K562 (cell line): ENCODE results near the gene XPO4. TPM values are rescaled to one million over a fixed set of nuclear protein-coding genes. Genes with fewer than 3 reads are reported as not detected.
A peak's percentile ranks its signal among the peaks of the same experiment; 100 is the strongest.

Experiments
- ATAC-seq: fragments of 200-7000 bp; cut with Tn5 transposase; 3 replicates; pipeline ENCODE4 v1.9.1; 2020; ENCODE audit warnings: moderate library complexity
- BruUV-seq: library from RNA; stranded (reverse); fragments of 400-500 nt; replicated peaks from 2 replicates; lab custom pipeline; 2021; lab: Mats Ljungman, UMichigan
- CTCF ChIA-PET: fragments of 300-600 bp; formaldehyde crosslinking; extraction: SDS; loops from one replicate; lab custom pipeline; 2021; ENCODE audit warnings: low intra/inter-chr PET ratio; lab: Yijun Ruan, JAX
- POLR2A ChIA-PET: fragments of 300-600, 350-650 bp; sonication (Branson Sonifier 250); formaldehyde crosslinking; extraction: SDS; loops from one replicate; lab custom pipeline; 2021; ENCODE audit warnings: antibody characterized with exemption, inconsistent platforms; lab: Yijun Ruan, JAX
- DNase-seq, 4 experiments: peaks; one replicate each; pipeline versions ENCODE4 v3.0.0 to v3.0.0-alpha.2; 2011 to 2018; ENCODE audit warnings: low spot score in 3 of 4, mixed read lengths in 3 of 4; ENCODE audit errors: extremely low read depth in 1 of 4
- FAIRE-seq: peaks from 2 replicates; lab custom pipeline; 2011; peaks lifted over from hg19 to GRCh38; lab: Jason Lieb, UNC
- H2AFZ ChIP-seq: 2 replicates; pipeline ENCODE4 v1.6.0; 2011; ENCODE audit warnings: low read depth, low read length, control low read depth, inconsistent platforms
- H3K27ac ChIP-seq: fragments of 200-600 bp; 3 replicates; pipeline ENCODE4 v1.8.0; 2011; ENCODE audit warnings: low read depth, mild to moderate bottlenecking, control low read depth, inconsistent platforms, low read length, moderate library complexity, mixed read lengths; ENCODE audit errors: extremely low read depth
- H3K27me3 ChIP-seq, 2 experiments: fragments of 300-600 bp in 1 of 2; 2 replicates in 1 of 2; 3 replicates in 1 of 2; pipeline versions ENCODE4 v1.6.0 to v1.8.0; 2011; ENCODE audit warnings: inconsistent platforms in 2 of 2, low read length in 2 of 2, mild to moderate bottlenecking in 1 of 2, mixed read lengths in 1 of 2, moderate library complexity in 1 of 2; ENCODE audit not compliant: control insufficient read depth in 2 of 2, insufficient read depth in 2 of 2
- H3K36me3 ChIP-seq: fragments of 300-600 bp; 3 replicates; pipeline ENCODE4 v1.8.0; 2011; ENCODE audit warnings: mild to moderate bottlenecking, low read length, inconsistent platforms; ENCODE audit not compliant: control insufficient read depth, insufficient read depth
- H3K4me1 ChIP-seq, 2 experiments: fragments of 200-600 bp in 1 of 2; replicated peaks in 1 of 2; 2 replicates in 1 of 2; 3 replicates in 1 of 2; pipeline versions ENCODE4 v1.5.1 to v1.8.0; 2011; ENCODE audit warnings: inconsistent platforms in 2 of 2, low read length in 2 of 2, mild to moderate bottlenecking in 1 of 2, mixed read lengths in 1 of 2, moderate library complexity in 1 of 2; ENCODE audit not compliant: control insufficient read depth in 2 of 2, insufficient read depth in 2 of 2
- H3K4me2 ChIP-seq: 2 replicates; pipeline ENCODE4 v1.6.1; 2011; ENCODE audit warnings: low read length, control low read depth, inconsistent platforms, mixed read lengths; ENCODE audit not compliant: insufficient read depth
- H3K4me3 ChIP-seq: fragments of 200-600 bp; sonication (generic), shearing (Covaris generic); 2 replicates; pipeline ENCODE4 v1.5.1; 2016; ENCODE audit warnings: control low read depth, inconsistent platforms
- H3K79me2 ChIP-seq: fragments of 200-600 bp; 3 replicates; pipeline ENCODE4 v1.8.0; 2011; ENCODE audit warnings: low read length, inconsistent platforms; ENCODE audit not compliant: control insufficient read depth, insufficient read depth
- H3K9ac ChIP-seq, 2 experiments: 2 replicates each; pipeline versions ENCODE4 v1.6.0 to v1.6.1; 2011; ENCODE audit warnings: low read depth in 2 of 2, low read length in 2 of 2, control low read depth in 1 of 2, inconsistent platforms in 1 of 2, mild to moderate bottlenecking in 1 of 2, mixed read lengths in 1 of 2; ENCODE audit not compliant: insufficient read depth in 1 of 2
- H3K9me1 ChIP-seq: one replicate; pipeline ENCODE4 v1.6.0; 2011; ENCODE audit warnings: inconsistent platforms, mild to moderate bottlenecking, low read length, moderate library complexity; ENCODE audit not compliant: control insufficient read depth, insufficient read depth
- H3K9me3 ChIP-seq: replicated peaks from 2 replicates; pipeline ENCODE4 v1.5.1; 2011; ENCODE audit warnings: low read depth, low read length, inconsistent platforms; ENCODE audit not compliant: control insufficient read depth, insufficient read depth
- H4K20me1 ChIP-seq: replicated peaks from 2 replicates; pipeline ENCODE4 v1.6.1; 2011; ENCODE audit warnings: low read length, inconsistent platforms, mixed read lengths; ENCODE audit not compliant: control insufficient read depth, insufficient read depth
- ATF1 ChIP-seq, 2 experiments: fragments of 450-650 bp in 1 of 2; IDR thresholded peaks; 2 replicates each; pipeline ENCODE4 v1.6.1; 2016; ENCODE audit warnings: missing compliant biosample characterization in 1 of 2, missing genetic modification characterization in 1 of 2
- CEBPG ChIP-seq, 3 experiments: fragments of 200-800 bp in 1 of 3; sonication (Bioruptor generic) in 1 of 3; sonication (generic) in 1 of 3; formaldehyde crosslinking in 1 of 3; IDR thresholded peaks in 2 of 3; conservative IDR thresholded peaks in 1 of 3; 2 replicates each; pipeline versions ENCODE4 v1.6.1 to v1.8.0; 2016 to 2022; ENCODE audit warnings: missing compliant biosample characterization in 2 of 3, missing genetic modification characterization in 2 of 3, mild to moderate bottlenecking in 1 of 3, missing genetic modification reagents in 1 of 3
- FOXA3 ChIP-seq, 2 experiments: fragments of 450-650 bp in 1 of 2; sonication (generic) in 1 of 2; formaldehyde crosslinking; IDR thresholded peaks in 1 of 2; conservative IDR thresholded peaks in 1 of 2; 2 replicates each; pipeline versions ENCODE4 v1.4.0 to v1.8.0; 2020 to 2022; ENCODE audit warnings: mild to moderate bottlenecking in 2 of 2, missing genetic modification reagents in 1 of 2
- KDM4B ChIP-seq, 2 experiments: fragments of 450-650 bp in 1 of 2; sonication (generic) in 1 of 2; IDR thresholded peaks; 2 replicates each; pipeline ENCODE4 v1.6.1; 2016 to 2017; ENCODE audit warnings: borderline replicate concordance in 2 of 2, antibody characterized with exemption in 1 of 2, low read depth in 1 of 2, mild to moderate bottlenecking in 1 of 2
- POLR2AphosphoS5 ChIP-seq: IDR thresholded peaks from 2 replicates; pipeline ENCODE4 v1.6.1; 2011; ENCODE audit warnings: mild to moderate bottlenecking, low read depth, low read length, moderate library complexity; ENCODE audit not compliant: control insufficient read depth, insufficient read depth
- SMARCA4 ChIP-seq: fragments of 450-650 bp; IDR thresholded peaks from 2 replicates; pipeline ENCODE4 v1.6.1; 2016
- SUPT5H ChIP-seq: fragments of 450-650 bp; IDR thresholded peaks from 2 replicates; pipeline ENCODE4 v1.6.1; 2016
- TBP ChIP-seq: optimal IDR thresholded peaks from 2 replicates; pipeline ENCODE3; 2011; ENCODE audit warnings: low read depth, low read length, improper control_type of control experiment
- THRAP3 ChIP-seq: fragments of 450-650 bp; IDR thresholded peaks from 2 replicates; pipeline ENCODE4 v1.6.1; 2016; ENCODE audit warnings: mild to moderate bottlenecking, inconsistent platforms, borderline replicate concordance
- ZNF134 ChIP-seq: fragments of 250-450 bp; sonication (Bioruptor Pico); conservative IDR thresholded peaks from 2 replicates; pipeline ENCODE4 v1.4.0; 2020
- WGBS: fragments of 100-300 bp; shearing (Covaris generic); methylation state at CpG from one replicate; pipeline ENCODE4 v1.1.6; 2016; ENCODE audit warnings: low coverage, mixed read lengths; ENCODE audit not compliant: insufficient coverage; ENCODE audit errors: missing lambda C conversion rate; 5-methylcytosine and 5-hydroxymethylcytosine counted together
- in situ Hi-C: fragments of 300-500 bp; cut with MboI; formaldehyde crosslinking; loops from 4 replicates; pipeline ENCODE4 v1.15.0; 2018; ENCODE audit warnings: inconsistent platforms, mixed read lengths
- intact Hi-C: fragments of 100-400 bp; cut with micrococcal nuclease; formaldehyde crosslinking; loops from 2 replicates; pipeline ENCODE4 v1.14.2; 2022
- polyA plus RNA-seq, 8 experiments: library from polyadenylated mRNA; depleted of rRNA in 4 of 8; stranded (reverse) in 5 of 8; unstranded in 3 of 8; fragments of >200 nt; fragmentation: Nextera tagmentation in 2 of 8; fragmentation: Illumina TruSeq in 1 of 8; extraction: Ambion mirVana in 2 of 8; extraction: Trizol in 1 of 8; gene quantifications; 2 replicates each; pipeline versions ENCODE4 v1.2.1 to v1.2.3, GENCODE V29; 2011 to 2014; ENCODE audit warnings: inconsistent platforms in 1 of 8, missing spikeins in 1 of 8
- total RNA-seq, 7 experiments: library from RNA; depleted of rRNA in 6 of 7; stranded (reverse); fragments of >200 nt in 6 of 7; fragmentation: Illumina TruSeq in 2 of 7; extraction: Trizol in 2 of 7; gene quantifications; 2 replicates each; pipeline versions ENCODE4 v1.2.1 to v1.2.3, GENCODE V29; 2011 to 2021; ENCODE audit warnings: low replicate concordance in 1 of 7
- TF ChIP-seq, protein P1 (sequence below): fragments of 450-650 bp; IDR thresholded peaks from 2 replicates; pipeline ENCODE4 v1.6.1; 2016
- TF ChIP-seq, protein P2 (sequence below): fragments of 250-450 bp; sonication (Bioruptor Pico); IDR thresholded peaks from 2 replicates; pipeline ENCODE4 v1.4.0; 2020; ENCODE audit warnings: mild to moderate bottlenecking, moderate library complexity
- TF ChIP-seq, protein P3 (sequence below): sonication (generic); formaldehyde crosslinking; IDR thresholded peaks from 2 replicates; pipeline ENCODE4 v1.8.0; 2023; ENCODE audit warnings: mild to moderate bottlenecking, missing genetic modification reagents

Gene XPO4
- total and polyA plus RNA-seq, 9 of the 15 experiments (the other 6 are each of a cell fraction or from before 2014, with no cell fraction given): 5.5 to 25.1 (median 17.5) TPM

DNA sequence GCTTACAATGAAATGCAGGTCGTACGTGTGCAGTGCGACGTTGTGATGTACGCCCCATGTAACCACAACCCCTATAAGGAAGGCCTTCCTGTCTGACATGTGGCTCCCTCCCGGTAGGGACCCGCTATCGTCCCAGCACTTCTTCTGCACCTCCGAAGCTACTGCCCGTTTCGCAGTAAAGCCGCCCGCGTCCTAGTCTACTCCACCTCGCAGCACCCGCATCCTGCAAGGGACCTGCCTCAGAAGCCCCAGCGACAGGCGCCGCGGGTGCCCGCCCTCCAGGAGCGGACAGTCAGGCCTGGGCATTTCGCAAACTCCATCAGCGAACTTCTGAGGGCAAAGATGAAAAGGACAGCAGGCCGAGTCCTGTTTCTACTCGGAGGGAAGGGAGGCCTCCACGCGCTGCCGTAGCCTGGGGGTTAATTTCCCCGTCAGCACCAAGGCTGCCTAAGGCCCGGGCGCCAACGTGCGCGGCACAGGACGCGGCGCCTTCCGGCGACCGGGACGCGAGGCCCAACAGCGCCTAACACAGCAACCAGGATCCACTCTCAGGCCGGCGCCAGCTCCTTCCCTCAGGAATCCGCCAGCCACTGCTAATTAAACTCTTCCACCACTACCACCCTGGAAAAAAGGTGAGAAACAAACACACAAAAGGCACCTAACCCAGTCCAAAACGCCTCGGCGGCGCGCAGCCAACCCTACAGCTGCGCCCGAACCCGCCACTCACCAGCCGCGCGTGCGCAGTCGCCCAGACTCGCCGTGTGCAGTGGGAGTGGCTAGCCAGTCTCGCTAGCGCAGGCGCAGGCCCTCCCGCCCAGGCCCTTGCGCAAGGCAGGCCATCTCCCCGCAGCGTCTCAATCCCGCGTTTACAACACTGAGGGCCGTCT, 129.1 kb downstream of the XPO4 start, which contains the start of gene EEF1AKMT1:
Gene EEF1AKMT1 (minus strand): TSS at position 768 of the 887 bp plus-strand sequence. CDS start 16,363 bp downstream, outside the sequence.
- DNase-seq (peak; percentile 85 to 92 (median 88)), FAIRE-seq (peak; percentile 90), ATAC-seq (peak; percentile 95)
- peak within 1 kb of the TSS; percentile 60 for H3K4me3 ChIP-seq
- H3K9me1 ChIP-seq: no peaks in the 10 kb centered on the region
- CTCF ChIA-PET: no interaction called here
- no peaks in the 10 kb centered on the region for H3K27me3 ChIP-seq
- POLR2A ChIA-PET: interaction anchor here (0.6 to 1.6 kb wide), 3 partner anchors 11 to 159 kb away, joined by 3 to 6 read pairs (median 3); no protein-coding TSS in a partner anchor
- WGBS: under 1% methylated on average over 44 of the region's 72 CpGs
- peak within 1 kb of the TSS; percentile 90 for H2AFZ ChIP-seq
- peak within 1 kb of the TSS; percentile 88 for H3K4me2 ChIP-seq
- H3K9ac ChIP-seq: peak within 1 kb of the TSS; percentile 92 to 94
- 0 out of 2 replicates have a peak, but pooled peaks cover 3% of the 10 kb centered on the region for H3K9me3 ChIP-seq
- in situ Hi-C loops: no loop called here
- H4K20me1 ChIP-seq: no peaks in the 10 kb centered on the region
- H3K36me3 ChIP-seq: peaks cover 24% of the 10 kb centered on the region; the same call in 2 of the 3 replicates
- peak within 1 kb of the TSS; percentile 95 for H3K27ac ChIP-seq
- peaks cover 25% of the 10 kb centered on the region for H3K79me2 ChIP-seq
- BruUV-seq: TSS peak; percentile 76
- peaks cover 5 to 13% of the 10 kb centered on the region in 2 experiments; a peak in 3 of 5 replicates for H3K4me1 ChIP-seq
- intact Hi-C loops: loop anchor here (5.0 kb wide), 1 partner anchor 61 kb away; no protein-coding TSS in a partner anchor
- no peak for TF ChIP-seq SMARCA4
- TF ChIP-seq KDM4B (IDR thresholded peaks at IDR 0.05; ENCODE audit: borderline replicate concordance in 2 of 2, low read depth in 1 of 2): peak in 1 of 2 experiments; percentile 51; a peak in 1 of 4 replicates
- TF ChIP-seq, protein P1, sequence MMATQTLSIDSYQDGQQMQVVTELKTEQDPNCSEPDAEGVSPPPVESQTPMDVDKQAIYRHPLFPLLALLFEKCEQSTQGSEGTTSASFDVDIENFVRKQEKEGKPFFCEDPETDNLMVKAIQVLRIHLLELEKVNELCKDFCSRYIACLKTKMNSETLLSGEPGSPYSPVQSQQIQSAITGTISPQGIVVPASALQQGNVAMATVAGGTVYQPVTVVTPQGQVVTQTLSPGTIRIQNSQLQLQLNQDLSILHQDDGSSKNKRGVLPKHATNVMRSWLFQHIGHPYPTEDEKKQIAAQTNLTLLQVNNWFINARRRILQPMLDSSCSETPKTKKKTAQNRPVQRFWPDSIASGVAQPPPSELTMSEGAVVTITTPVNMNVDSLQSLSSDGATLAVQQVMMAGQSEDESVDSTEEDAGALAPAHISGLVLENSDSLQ: peak; percentile 92
- TF ChIP-seq, protein P2, sequence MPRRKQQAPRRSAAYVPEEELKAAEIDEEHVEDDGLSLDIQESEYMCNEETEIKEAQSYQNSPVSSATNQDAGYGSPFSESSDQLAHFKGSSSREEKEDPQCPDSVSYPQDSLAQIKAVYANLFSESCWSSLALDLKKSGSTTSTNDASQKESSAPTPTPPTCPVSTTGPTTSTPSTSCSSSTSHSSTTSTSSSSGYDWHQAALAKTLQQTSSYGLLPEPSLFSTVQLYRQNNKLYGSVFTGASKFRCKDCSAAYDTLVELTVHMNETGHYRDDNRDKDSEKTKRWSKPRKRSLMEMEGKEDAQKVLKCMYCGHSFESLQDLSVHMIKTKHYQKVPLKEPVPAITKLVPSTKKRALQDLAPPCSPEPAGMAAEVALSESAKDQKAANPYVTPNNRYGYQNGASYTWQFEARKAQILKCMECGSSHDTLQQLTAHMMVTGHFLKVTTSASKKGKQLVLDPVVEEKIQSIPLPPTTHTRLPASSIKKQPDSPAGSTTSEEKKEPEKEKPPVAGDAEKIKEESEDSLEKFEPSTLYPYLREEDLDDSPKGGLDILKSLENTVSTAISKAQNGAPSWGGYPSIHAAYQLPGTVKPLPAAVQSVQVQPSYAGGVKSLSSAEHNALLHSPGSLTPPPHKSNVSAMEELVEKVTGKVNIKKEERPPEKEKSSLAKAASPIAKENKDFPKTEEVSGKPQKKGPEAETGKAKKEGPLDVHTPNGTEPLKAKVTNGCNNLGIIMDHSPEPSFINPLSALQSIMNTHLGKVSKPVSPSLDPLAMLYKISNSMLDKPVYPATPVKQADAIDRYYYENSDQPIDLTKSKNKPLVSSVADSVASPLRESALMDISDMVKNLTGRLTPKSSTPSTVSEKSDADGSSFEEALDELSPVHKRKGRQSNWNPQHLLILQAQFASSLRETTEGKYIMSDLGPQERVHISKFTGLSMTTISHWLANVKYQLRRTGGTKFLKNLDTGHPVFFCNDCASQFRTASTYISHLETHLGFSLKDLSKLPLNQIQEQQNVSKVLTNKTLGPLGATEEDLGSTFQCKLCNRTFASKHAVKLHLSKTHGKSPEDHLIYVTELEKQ (CRISPR knock-in tag): no peak
- TF ChIP-seq THRAP3: 0 out of 2 replicates have a peak, but pooled peaks have one; percentile 20
- TF ChIP-seq, protein P3, sequence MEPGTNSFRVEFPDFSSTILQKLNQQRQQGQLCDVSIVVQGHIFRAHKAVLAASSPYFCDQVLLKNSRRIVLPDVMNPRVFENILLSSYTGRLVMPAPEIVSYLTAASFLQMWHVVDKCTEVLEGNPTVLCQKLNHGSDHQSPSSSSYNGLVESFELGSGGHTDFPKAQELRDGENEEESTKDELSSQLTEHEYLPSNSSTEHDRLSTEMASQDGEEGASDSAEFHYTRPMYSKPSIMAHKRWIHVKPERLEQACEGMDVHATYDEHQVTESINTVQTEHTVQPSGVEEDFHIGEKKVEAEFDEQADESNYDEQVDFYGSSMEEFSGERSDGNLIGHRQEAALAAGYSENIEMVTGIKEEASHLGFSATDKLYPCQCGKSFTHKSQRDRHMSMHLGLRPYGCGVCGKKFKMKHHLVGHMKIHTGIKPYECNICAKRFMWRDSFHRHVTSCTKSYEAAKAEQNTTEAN (CRISPR knock-in tag): no peak
- peak; percentile 65; the same call in 1 of the 2 replicates for TF ChIP-seq POLR2AphosphoS5
- peak; percentile 58 for TF ChIP-seq TBP
- TF ChIP-seq SUPT5H: peak; percentile 91
- TF ChIP-seq ATF1 (CRISPR knock-in tag; IDR thresholded peaks at IDR 0.05): 0 out of 2 replicates have a peak, but pooled peaks have one; percentile 5
- TF ChIP-seq ATF1 (tag; IDR thresholded peaks at IDR 0.05): peak; percentile 31
- TF ChIP-seq ZNF134: no peak
- 0 out of 4 replicates have a peak, but pooled peaks of 1 of the 2 experiments have one; percentile 30 for TF ChIP-seq FOXA3 (CRISPR knock-in tag; conservative IDR thresholded peaks at IDR 0.05 in 1 of 2, IDR thresholded peaks at IDR 0.05 in 1 of 2)
- TF ChIP-seq CEBPG (CRISPR knock-in tag; IDR thresholded peaks at IDR 0.05): peak; percentile 98
- peak; percentile 90 to 95 for TF ChIP-seq CEBPG (tag; conservative IDR thresholded peaks at IDR 0.05 in 1 of 2, IDR thresholded peaks at IDR 0.05 in 1 of 2)
